ENCODE data around the gene TM9SF1.
A peak's percentile ranks its signal among the peaks of the same experiment; 100 is the strongest.

TM9SF1 gene

DNA sequence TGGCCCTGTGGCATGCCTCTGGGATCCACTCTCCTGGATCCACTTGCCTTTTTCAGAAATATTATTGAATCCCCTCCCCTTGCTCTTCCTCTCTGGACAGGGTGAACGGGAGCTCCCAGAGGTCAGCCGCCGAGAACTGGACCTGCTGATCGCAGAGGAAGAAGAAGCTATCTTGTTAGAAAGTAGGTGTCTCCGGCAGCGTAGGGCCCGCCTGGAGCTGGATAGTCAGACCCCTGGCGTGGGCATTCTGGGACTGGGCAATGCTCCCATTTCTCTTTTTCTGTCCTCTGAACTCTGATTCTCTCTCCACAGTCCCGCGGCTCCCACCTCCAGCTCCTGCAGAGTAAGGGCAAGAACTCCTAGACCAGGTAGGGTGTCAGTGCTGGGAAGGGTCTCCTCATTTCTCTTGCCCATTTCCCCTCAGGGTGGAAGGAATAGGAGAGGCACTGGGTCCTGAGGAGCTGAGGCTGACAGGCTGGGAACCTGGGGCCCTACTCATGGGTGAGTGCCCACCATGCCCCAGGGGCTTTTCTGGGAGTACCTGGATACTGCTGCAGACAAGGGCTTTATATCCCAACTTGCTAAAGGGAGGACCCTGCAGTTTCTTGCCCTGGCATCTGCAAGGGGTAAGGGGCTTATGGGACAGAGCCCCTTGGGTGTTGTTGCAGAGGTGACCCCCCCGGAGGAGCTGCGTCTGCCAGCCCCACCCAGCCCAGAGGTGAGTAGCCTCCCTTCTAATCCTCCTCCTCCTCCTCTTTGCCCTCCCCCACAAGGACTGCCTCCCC is 18.0 kb downstream of the TM9SF1 start:
- DNase-seq = no peak

GRCh38 chr14:24176599-24176998 is 18.6 kb downstream of the TM9SF1 start:
- DNase-seq = no peak

DNA sequence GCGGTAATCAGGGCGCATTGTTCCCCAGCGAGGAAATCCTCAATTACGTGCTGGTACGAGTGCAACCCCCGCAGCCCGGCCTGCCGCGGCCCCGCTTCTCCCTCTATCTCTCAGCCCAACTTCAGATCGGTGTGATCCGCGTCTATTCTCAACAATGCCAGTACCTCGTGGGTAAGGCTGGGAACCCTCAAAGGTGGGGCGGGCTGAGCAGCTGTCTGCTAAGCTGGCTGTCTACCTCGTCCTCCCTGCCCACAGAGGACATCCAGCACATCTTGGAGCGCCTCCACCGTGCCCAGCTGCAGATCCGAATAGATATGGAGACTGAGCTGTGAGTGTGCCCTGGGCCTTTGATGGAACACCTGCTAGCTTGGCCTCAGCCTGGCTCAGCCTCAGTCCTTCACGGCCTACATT is 22.4 kb downstream of the TM9SF1 start:
- no peak for DNase-seq

DNA sequence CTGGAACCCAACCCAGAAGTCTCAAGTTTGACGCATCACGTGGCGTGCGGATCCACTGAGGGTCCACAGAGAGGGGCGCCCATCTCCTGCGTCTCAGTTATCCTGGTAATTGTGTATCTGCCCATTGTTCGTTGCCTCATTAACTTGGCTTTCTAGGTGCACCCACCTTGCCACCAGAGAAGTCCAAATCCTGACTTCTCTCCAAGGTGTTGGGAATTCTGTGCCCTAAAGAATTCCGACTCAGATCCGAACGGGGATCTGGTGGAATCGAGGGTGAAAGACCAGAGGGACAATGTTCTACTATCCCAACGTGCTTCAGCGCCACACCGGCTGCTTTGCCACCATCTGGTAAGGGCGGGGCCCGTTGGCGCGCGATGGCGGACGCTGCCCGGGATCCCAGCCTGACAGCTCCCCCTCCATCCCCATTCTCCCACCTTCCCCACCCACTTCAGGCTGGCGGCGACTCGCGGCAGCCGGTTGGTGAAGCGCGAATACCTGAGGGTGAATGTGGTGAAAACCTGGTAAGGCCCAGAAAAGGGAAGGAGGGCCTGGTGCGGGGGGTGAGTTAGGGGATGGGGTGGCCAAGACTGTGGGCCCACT is 22.9 kb downstream of the TM9SF1 start:
- DNase-seq = no peak

GRCh38 chr14:24171422-24172260 is 23.6 kb downstream of the TM9SF1 start, which contains the start of gene REC8:
Gene REC8, plus strand, starts transcription at chr14:24172080. Its CDS starts 473 bp downstream, at chr14:24172553.
- peak; percentile 67 for DNase-seq

- DNase-seq = no peak
These were observed 27.6 kb downstream of the TM9SF1 start for GRCh38 chr14:24167469-24168114.

- no peak for DNase-seq
These were observed 29.5 kb downstream of the TM9SF1 start for GRCh38 chr14:24165785-24166184.

DNA sequence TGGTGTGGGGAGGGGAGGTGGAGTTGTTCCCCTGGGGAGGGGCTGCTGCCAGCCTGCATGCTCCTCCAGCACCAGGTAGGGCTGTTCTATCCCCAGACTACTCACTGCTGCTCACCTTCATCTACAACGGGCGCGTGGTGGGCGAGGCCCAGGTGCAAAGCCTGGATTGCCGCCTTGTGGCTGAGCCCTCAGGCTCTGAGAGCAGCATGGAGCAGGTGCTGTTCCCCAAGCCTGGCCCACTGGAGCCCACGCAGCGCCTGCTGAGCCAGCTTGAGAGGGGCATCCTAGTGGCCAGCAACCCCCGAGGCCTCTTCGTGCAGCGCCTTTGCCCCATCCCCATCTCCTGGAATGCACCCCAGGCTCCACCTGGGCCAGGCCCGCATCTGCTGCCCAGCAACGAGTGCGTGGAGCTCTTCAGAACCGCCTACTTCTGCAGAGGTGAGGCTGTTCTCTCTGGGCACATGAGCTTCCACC is 30.7 kb downstream of the TM9SF1 start:
- no peak for DNase-seq

- DNase-seq = no peak
These were observed 33.1 kb downstream of the TM9SF1 start for GRCh38 chr14:24162093-24162492.

- peak; percentile 98 for DNase-seq
These were observed 34.1 kb downstream of the TM9SF1 start, which contains the start of gene IRF9 for GRCh38 chr14:24160850-24161804. Gene IRF9, plus strand, starts transcription at chr14:24161265. Its CDS starts 880 bp downstream, at chr14:24162145.

- DNase-seq = no peak
These were observed 34.8 kb downstream of the TM9SF1 start for GRCh38 chr14:24160499-24160849.

DNA sequence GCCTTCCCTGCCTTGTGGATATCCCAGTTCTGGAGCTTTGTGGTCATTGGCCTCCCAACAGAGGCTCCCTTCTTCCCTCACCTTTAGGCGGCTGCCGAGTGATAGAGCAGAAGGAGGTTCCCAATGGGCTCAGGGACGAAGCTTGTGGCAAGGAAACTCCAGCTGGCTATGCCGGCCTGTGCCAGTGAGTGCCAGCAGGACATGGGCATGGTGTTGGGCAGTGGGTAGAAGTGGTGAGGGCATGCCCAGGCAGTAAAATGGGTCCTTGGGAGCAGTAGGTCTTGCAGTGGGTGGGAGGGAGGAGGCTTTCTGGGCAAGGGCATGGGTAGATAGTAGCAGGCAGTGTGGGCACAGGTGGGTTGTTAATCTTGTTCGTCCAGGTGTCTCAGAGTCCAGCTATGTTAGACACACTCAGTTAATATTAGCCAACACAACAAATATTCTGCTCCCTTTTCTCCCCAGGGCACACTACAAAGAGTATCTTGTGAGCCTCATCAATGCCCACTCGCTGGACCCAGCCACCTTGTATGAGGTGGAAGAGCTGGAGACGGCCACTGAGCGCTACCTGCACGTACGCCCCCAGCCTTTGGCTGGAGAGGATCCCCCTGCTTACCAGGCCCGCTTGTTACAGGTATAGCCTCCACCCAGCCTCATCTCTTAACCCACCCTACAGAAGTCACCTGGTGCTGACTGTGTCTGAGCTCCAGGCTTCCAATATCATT is 35.3 kb downstream of the TM9SF1 start:
- DNase-seq = no peak

DNA sequence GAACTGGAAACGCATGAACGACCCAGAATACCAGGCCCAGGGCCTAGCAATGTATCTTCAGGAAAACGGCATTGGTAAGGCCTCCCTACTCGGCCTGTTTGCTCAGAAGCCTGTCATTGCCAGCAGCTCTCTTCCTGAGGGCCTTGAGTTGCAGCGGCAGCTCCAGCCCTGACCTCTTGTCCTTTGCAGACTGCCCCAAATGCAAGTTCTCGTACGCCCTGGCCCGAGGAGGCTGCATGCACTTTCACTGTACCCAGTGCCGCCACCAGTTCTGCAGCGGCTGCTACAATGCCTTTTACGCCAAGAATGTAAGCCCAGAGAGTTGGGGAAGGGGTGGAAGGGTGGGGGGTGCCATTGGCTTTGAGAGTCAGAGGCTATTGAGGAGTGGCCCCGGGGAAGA is 37.9 kb downstream of the TM9SF1 start:
- no peak for DNase-seq

- no peak for DNase-seq
These were observed 38.4 kb downstream of the TM9SF1 start for GRCh38 chr14:24156840-24157239.

DNA sequence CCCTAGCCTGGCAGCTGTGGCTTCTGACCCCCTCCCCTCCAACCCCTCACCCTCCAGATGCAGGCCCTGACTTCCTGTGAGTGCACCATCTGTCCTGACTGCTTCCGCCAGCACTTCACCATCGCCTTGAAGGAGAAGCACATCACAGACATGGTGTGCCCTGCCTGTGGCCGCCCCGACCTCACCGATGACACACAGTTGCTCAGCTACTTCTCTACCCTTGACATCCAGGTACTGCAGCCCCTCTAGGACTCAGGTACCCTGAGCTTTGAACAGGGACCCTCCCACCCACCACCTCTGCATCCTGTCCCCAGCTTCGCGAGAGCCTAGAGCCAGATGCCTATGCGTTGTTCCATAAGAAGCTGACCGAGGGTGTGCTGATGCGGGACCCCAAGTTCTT is 40.1 kb downstream of the TM9SF1 start:
- DNase-seq = no peak

DNA sequence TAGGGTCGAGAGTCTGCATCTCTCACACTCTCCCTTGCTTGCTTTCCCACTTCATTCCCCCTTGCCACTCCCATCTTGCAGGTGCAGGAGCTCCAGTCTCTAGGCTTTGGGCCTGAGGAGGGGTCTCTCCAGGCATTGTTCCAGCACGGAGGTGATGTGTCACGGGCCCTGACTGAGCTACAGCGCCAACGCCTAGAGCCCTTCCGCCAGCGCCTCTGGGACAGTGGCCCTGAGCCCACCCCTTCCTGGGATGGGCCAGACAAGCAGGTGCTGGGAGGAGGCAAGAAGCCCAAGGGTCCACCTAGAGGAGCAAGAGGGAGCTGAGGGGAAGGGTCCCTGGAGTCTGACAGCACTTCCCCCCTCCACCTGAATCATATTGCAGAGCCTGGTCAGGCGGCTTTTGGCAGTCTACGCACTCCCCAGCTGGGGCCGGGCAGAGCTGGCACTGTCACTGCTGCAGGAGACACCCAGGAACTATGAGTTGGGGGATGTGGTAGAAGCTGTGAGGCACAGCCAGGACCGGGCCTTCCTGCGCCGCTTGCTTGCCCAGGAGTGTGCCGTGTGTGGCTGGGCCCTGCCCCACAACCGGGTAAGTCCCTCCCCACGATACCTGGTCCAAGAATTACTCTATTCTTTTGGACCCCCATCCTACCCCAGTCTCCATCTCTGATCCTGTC is 43.7 kb downstream of the TM9SF1 start:
- no peak for DNase-seq

GRCh38 chr14:24150993-24151392 is 44.2 kb downstream of the TM9SF1 start:
- DNase-seq = no peak

DNA sequence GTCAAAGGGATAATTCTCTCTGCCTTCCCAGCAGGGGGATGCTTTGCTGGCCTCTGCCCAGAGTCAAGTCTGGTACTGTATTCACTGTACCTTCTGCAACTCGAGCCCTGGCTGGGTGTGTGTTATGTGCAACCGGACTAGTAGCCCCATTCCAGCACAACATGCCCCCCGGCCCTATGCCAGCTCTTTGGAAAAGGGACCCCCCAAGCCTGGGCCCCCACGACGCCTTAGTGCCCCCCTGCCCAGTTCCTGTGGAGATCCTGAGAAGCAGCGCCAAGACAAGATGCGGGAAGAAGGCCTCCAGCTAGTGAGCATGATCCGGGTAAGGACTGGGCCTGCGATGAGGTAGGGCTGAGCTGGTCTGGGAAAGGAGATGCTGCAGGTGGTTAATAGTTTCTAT is 44.7 kb downstream of the TM9SF1 start:
- DNase-seq = no peak

DNA sequence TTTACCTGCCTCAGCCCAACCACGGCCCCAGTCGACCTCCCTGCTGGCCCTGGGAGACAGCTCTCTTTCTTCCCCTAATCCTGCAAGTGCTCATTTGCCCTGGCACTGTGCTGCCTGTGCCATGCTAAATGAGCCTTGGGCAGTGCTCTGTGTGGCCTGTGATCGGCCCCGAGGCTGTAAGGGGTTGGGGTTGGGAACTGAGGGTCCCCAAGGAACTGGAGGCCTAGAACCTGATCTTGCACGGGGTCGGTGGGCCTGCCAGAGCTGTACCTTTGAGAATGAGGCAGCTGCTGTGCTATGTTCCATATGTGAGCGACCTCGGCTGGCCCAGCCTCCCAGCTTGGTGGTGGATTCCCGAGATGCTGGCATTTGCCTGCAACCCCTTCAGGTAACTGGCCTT is 45.2 kb downstream of the TM9SF1 start:
- no peak for DNase-seq

DNA sequence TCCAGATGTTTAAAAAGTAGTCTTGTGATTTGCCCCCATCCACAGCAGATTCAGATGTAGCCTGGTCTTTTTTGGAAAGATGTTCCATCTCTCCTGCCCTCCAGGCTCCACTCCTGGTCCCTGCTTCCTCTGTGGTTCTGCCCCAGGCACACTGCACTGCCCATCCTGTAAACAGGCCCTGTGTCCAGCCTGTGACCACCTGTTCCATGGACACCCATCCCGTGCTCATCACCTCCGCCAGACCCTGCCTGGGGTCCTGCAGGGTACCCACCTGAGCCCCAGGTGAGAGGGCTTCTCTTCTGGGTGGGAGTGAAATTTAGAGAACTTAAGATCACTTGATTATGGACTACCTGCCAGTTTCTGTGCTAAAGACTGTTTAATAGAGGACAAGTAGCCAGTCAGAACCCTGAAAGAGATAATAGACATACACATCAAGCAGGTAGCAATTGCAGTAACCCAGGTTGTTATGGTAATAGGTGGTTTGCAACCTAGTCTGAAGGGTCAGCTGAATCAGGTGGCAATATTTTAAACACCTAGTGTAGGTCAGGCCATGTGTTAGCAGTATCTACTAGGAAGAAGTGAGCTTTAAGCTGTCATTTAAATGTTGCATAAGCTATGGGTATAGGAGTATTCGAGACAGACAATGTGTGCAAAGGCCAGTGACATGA is 45.8 kb downstream of the TM9SF1 start:
- no peak for DNase-seq

Data from activated CD4-positive, alpha-beta T cell treated with anti-CD3 and anti-CD28 coated beads, Interleukin-2, amount 50 U/mL, for 1 hour (primary cell).